IMR-90 (cell line): Measurements from ENCODE around the gene GOLGA3. TPM values are rescaled to one million over a fixed set of nuclear protein-coding genes. Genes with fewer than 3 reads are reported as not detected.

Experiments
- ATAC-seq: fragments of 200-7000 bp; cut with Tn5 transposase; 2 replicates; pipeline ENCODE4 v1.9.1; 2020; ENCODE audit warnings: low read depth, mild to moderate bottlenecking, moderate library complexity
- BruUV-seq: library from RNA; stranded (reverse); fragments of 400-500 nt; replicated peaks from 2 replicates; lab custom pipeline; 2021; lab: Mats Ljungman, UMichigan
- CTCF ChIA-PET: fragments of 300-600 bp; formaldehyde crosslinking; extraction: SDS; loops from one replicate; lab custom pipeline; 2021; ENCODE audit warnings: antibody characterized with exemption; lab: Yijun Ruan, JAX
- POLR2A ChIA-PET: fragments of 300-600 bp; sonication (Branson Sonifier 250); formaldehyde crosslinking; loops from one replicate; lab custom pipeline; 2022; ENCODE audit warnings: antibody characterized with exemption; ENCODE audit not compliant: unreplicated experiment; lab: Charles Lee
- DNase-seq: peaks from one replicate; pipeline ENCODE4 v3.0.0; 2013
- H2AFZ ChIP-seq: replicated peaks from 2 replicates; pipeline ENCODE3; 2013; ENCODE audit warnings: low read length, mild to moderate bottlenecking; ENCODE audit not compliant: poor library complexity
- H2AK5ac ChIP-seq: 2 replicates; pipeline ENCODE4 v1.6.1; 2013; ENCODE audit warnings: low read depth, low read length, inconsistent platforms
- H2AK9ac ChIP-seq: replicated peaks from 2 replicates; pipeline ENCODE3; 2013; ENCODE audit warnings: mild to moderate bottlenecking, low read depth, low read length, moderate library complexity; ENCODE audit not compliant: poor library complexity
- H2BK120ac ChIP-seq: 2 replicates; pipeline ENCODE4 v1.6.1; 2013; ENCODE audit warnings: low read depth, low read length, inconsistent platforms
- H2BK15ac ChIP-seq: 3 replicates; pipeline ENCODE4 v1.6.1; 2013; ENCODE audit warnings: low read depth, low read length, inconsistent platforms
- H2BK20ac ChIP-seq: 2 replicates; pipeline ENCODE4 v1.6.1; 2013; ENCODE audit warnings: low read depth, mild to moderate bottlenecking, inconsistent platforms, low read length, moderate library complexity
- H2BK5ac ChIP-seq: 2 replicates; pipeline ENCODE4 v1.6.1; 2013; ENCODE audit warnings: mild to moderate bottlenecking, low read depth, low read length, inconsistent platforms; ENCODE audit not compliant: poor library complexity, severe bottlenecking
- H3K14ac ChIP-seq: replicated peaks from 2 replicates; pipeline ENCODE4 v1.6.1; 2013; ENCODE audit warnings: low read depth, low read length, inconsistent platforms
- H3K18ac ChIP-seq: 2 replicates; pipeline ENCODE4 v1.6.1; 2013; ENCODE audit warnings: low read depth, low read length, control low read depth
- H3K23ac ChIP-seq: 2 replicates; pipeline ENCODE4 v1.6.1; 2013; ENCODE audit warnings: low read depth, low read length, inconsistent platforms
- H3K27ac ChIP-seq: 2 replicates; pipeline ENCODE4 v1.5.1; 2013; ENCODE audit warnings: mild to moderate bottlenecking, control low read depth, low read length; ENCODE audit not compliant: insufficient read depth
- H3K27me3 ChIP-seq: 2 replicates; pipeline ENCODE4 v1.6.1; 2013; ENCODE audit warnings: low read length; ENCODE audit not compliant: control insufficient read depth, insufficient read depth
- H3K36me3 ChIP-seq: 2 replicates; pipeline ENCODE4 v1.6.1; 2013; ENCODE audit warnings: low read length, mixed read lengths; ENCODE audit not compliant: control insufficient read depth, insufficient read depth
- H3K4ac ChIP-seq: 2 replicates; pipeline ENCODE4 v1.6.1; 2013; ENCODE audit warnings: low read depth, low read length, inconsistent platforms
- H3K4me1 ChIP-seq: 2 replicates; pipeline ENCODE4 v1.6.1; 2013; ENCODE audit warnings: low read length, mixed read lengths; ENCODE audit not compliant: control insufficient read depth, insufficient read depth
- H3K4me2 ChIP-seq: 2 replicates; pipeline ENCODE4 v1.6.1; 2013; ENCODE audit warnings: low read depth, mild to moderate bottlenecking, control low read depth, low read length, moderate library complexity
- H3K4me3 ChIP-seq: 2 replicates; pipeline ENCODE4 v1.5.1; 2013; ENCODE audit warnings: low read depth, mild to moderate bottlenecking, control low read depth, low read length, moderate library complexity; ENCODE audit not compliant: insufficient read depth
- H3K56ac ChIP-seq: 2 replicates; pipeline ENCODE4 v1.6.1; 2013; ENCODE audit warnings: low read length, inconsistent platforms; ENCODE audit not compliant: insufficient read depth; ENCODE audit errors: extremely low read depth
- H3K79me1 ChIP-seq, 2 experiments: 2 replicates each; pipeline ENCODE4 v1.6.1; 2013; ENCODE audit warnings: low read length in 2 of 2, inconsistent platforms in 1 of 2, low read depth in 1 of 2
- H3K9ac ChIP-seq: 2 replicates; pipeline ENCODE4 v1.6.1; 2013; ENCODE audit warnings: low read depth, low read length, control low read depth
- H3K9me1 ChIP-seq: 2 replicates; pipeline ENCODE4 v1.6.1; 2013; ENCODE audit warnings: low read length, inconsistent platforms; ENCODE audit not compliant: insufficient read depth
- H3K9me3 ChIP-seq: 2 replicates; pipeline ENCODE4 v1.6.1; 2013; ENCODE audit warnings: low read length; ENCODE audit not compliant: control insufficient read depth, insufficient read depth
- H4K20me1 ChIP-seq: 2 replicates; pipeline ENCODE4 v1.6.1; 2013; ENCODE audit warnings: low read length, inconsistent platforms; ENCODE audit not compliant: insufficient read depth
- H4K5ac ChIP-seq: 2 replicates; pipeline ENCODE4 v1.6.1; 2013; ENCODE audit warnings: mild to moderate bottlenecking, low read depth, low read length, control low read depth
- H4K8ac ChIP-seq, 2 experiments: 2 replicates each; pipeline ENCODE4 v1.6.1; 2013; ENCODE audit warnings: low read depth in 2 of 2, low read length in 2 of 2, control low read depth in 1 of 2, inconsistent platforms in 1 of 2
- H4K91ac ChIP-seq: 2 replicates; pipeline ENCODE4 v1.6.1; 2013; ENCODE audit warnings: low read depth, low read length, inconsistent platforms; ENCODE audit not compliant: insufficient read depth
- BHLHE40 ChIP-seq: fragments of 150-350 bp; IDR thresholded peaks from 2 replicates; pipeline ENCODE4 v1.6.1; 2016; ENCODE audit warnings: mild to moderate bottlenecking, low read depth, low read length
- CEBPB ChIP-seq: IDR thresholded peaks from 2 replicates; pipeline ENCODE4 v1.6.1; 2012; ENCODE audit warnings: low read depth, low read length, improper control_type of control experiment
- CHD1 ChIP-seq: IDR thresholded peaks from 2 replicates; pipeline ENCODE4 v1.6.1; 2012; ENCODE audit warnings: low read depth, low read length, improper control_type of control experiment
- CTCF ChIP-seq: conservative IDR thresholded peaks from 2 replicates; pipeline ENCODE4 v1.5.1; 2012; ENCODE audit warnings: mild to moderate bottlenecking, low read depth, low read length, improper control_type of control experiment
- ELK1 ChIP-seq: fragments of 150-350 bp; IDR thresholded peaks from 2 replicates; pipeline ENCODE4 v1.6.1; 2016; ENCODE audit warnings: low read depth, mild to moderate bottlenecking, low read length, moderate library complexity, borderline replicate concordance
- FOS ChIP-seq: fragments of 150-350 bp; IDR thresholded peaks from 2 replicates; pipeline ENCODE4 v1.6.1; 2016; ENCODE audit warnings: low read depth, low read length
- MAFK ChIP-seq: IDR thresholded peaks from 2 replicates; pipeline ENCODE4 v1.6.1; 2012; ENCODE audit warnings: low read depth, low read length, improper control_type of control experiment
- MAZ ChIP-seq: IDR thresholded peaks from 2 replicates; pipeline ENCODE4 v1.6.1; 2012; ENCODE audit warnings: low read depth, mild to moderate bottlenecking, low read length, improper control_type of control experiment, moderate library complexity, borderline replicate concordance
- MXI1 ChIP-seq: IDR thresholded peaks from 2 replicates; pipeline ENCODE4 v1.6.1; 2012; ENCODE audit warnings: low read depth, mild to moderate bottlenecking, low read length, moderate library complexity, borderline replicate concordance
- NFE2L2 ChIP-seq: fragments of 150-350 bp; IDR thresholded peaks from 2 replicates; pipeline ENCODE4 v1.6.1; 2016; ENCODE audit warnings: low read depth, mild to moderate bottlenecking, low read length
- POLR2A ChIP-seq: IDR thresholded peaks from 2 replicates; pipeline ENCODE4 v1.6.1; 2012; ENCODE audit warnings: mild to moderate bottlenecking, low read depth, low read length
- RAD21 ChIP-seq: IDR thresholded peaks from 2 replicates; pipeline ENCODE4 v1.6.1; 2012; ENCODE audit warnings: low read length, improper control_type of control experiment
- RCOR1 ChIP-seq: IDR thresholded peaks from 2 replicates; pipeline ENCODE4 v1.6.1; 2012; ENCODE audit warnings: mild to moderate bottlenecking, low read length, improper control_type of control experiment; ENCODE audit not compliant: insufficient replicate concordance
- RFX5 ChIP-seq: IDR thresholded peaks from 2 replicates; pipeline ENCODE4 v1.8.0; 2012; ENCODE audit warnings: low read depth, mild to moderate bottlenecking, low read length, moderate library complexity
- SMC3 ChIP-seq: fragments of 150-350 bp; IDR thresholded peaks from 2 replicates; pipeline ENCODE4 v1.6.1; 2016; ENCODE audit warnings: low read depth, mild to moderate bottlenecking, antibody characterized with exemption, low read length, moderate library complexity
- USF2 ChIP-seq: fragments of 150-350 bp; IDR thresholded peaks from 2 replicates; pipeline ENCODE4 v1.6.1; 2017; ENCODE audit warnings: mild to moderate bottlenecking, antibody characterized with exemption, low read length, low read depth
- WGBS, 2 experiments: methylation state at CpG; one replicate each; pipeline versions ENCODE4 v1.1.5 to v1.1.7; 2013; ENCODE audit warnings: missing lambda C conversion rate in 2 of 2; ENCODE audit not compliant: insufficient read length in 1 of 2; ENCODE audit errors: extremely low coverage in 2 of 2; 5-methylcytosine and 5-hydroxymethylcytosine counted together
- dilution Hi-C: fragments of 300-500 bp; cut with HindIII; formaldehyde crosslinking; loops from one replicate; pipeline ENCODE4 v1.14.3; 2018; ENCODE audit warnings: low sequenced_read_pairs; ENCODE audit not compliant: unreplicated experiment
- in situ Hi-C: fragments of 300-500 bp; cut with MboI; formaldehyde crosslinking; loops from 3 replicates; pipeline ENCODE4 v1.14.3; 2019; ENCODE audit warnings: low sequenced_read_pairs, inconsistent platforms, mixed read lengths
- intact Hi-C: fragments of 100-400 bp; cut with micrococcal nuclease; formaldehyde crosslinking; loops from 2 replicates; pipeline ENCODE4 v1.10.0; 2022
- polyA plus RNA-seq, 3 experiments: library from polyadenylated mRNA; depleted of rRNA; stranded (reverse); fragments of >200 nt; gene quantifications; 2 replicates each; pipeline ENCODE4 v1.2.3, GENCODE V29; 2012; ENCODE audit warnings: low replicate concordance in 1 of 3
- total RNA-seq: library from RNA; depleted of rRNA; stranded (reverse); fragments of >200 nt; gene quantifications from 2 replicates; pipeline ENCODE4 v1.2.3, GENCODE V29; 2012

GOLGA3 gene
- total and polyA plus RNA-seq, 2 of the 4 experiments (the other 2 are of a cell fraction) = 39.6 to 99.8 TPM

- peaks cover 5% of the 10 kb centered on the region for H3K9me1 ChIP-seq
- in situ Hi-C loops = no loop called here
- H3K79me1 ChIP-seq = peaks cover 9 to 42% of the 10 kb centered on the region in 2 experiments; a peak in 3 of 4 replicates
- ChIA-PET POLR2A (no interaction called here), CTCF (no interaction called here)
- TF ChIP-seq CEBPB (no peak), SMC3 (no peak), CHD1 (no peak), POLR2A (no peak), CTCF (no peak), USF2 (no peak), NFE2L2 (no peak), RAD21 (no peak), MAFK (no peak), MXI1 (no peak), ELK1 (no peak), RFX5 (no peak), MAZ (no peak), RCOR1 (no peak), FOS (no peak), BHLHE40 (no peak)
- no peak overlapping the region for H4K91ac ChIP-seq
- H3K56ac ChIP-seq = no peak overlapping the region
- ATAC-seq (peak; percentile 9; the same call in 1 of the 2 replicates), DNase-seq (no peak)
- no peak overlapping the region for H4K8ac ChIP-seq
- H3K4me2 ChIP-seq = no peak overlapping the region
- H3K9me3 ChIP-seq = no peaks in the 10 kb centered on the region
- intact Hi-C loops = no loop called here
- no peaks in the 10 kb centered on the region for H3K27me3 ChIP-seq
- no peak overlapping the region for H2AK9ac ChIP-seq
- 95% methylated on average over 15 of the region's 29 CpGs; no CpG with 5 or more reads in 1 of the 2 experiments for WGBS, 2 experiments
- no peak overlapping the region for H2AFZ ChIP-seq
- H2BK120ac ChIP-seq = no peak overlapping the region
- no peak overlapping the region for H3K27ac ChIP-seq
- H3K4ac ChIP-seq = no peak overlapping the region
- H2BK15ac ChIP-seq = no peak overlapping the region
- H3K4me1 ChIP-seq = no peaks in the 10 kb centered on the region
- H3K18ac ChIP-seq = no peak overlapping the region
- H3K9ac ChIP-seq = no peak overlapping the region
- dilution Hi-C loops = no loop called here
- peaks cover 73% of the 10 kb centered on the region for H3K36me3 ChIP-seq
- H2BK20ac ChIP-seq = no peak overlapping the region
- no peak overlapping the region for H2BK5ac ChIP-seq
- no peak overlapping the region for H3K14ac ChIP-seq
- H3K4me3 ChIP-seq = no peak overlapping the region
- H2AK5ac ChIP-seq = no peak overlapping the region
- peaks cover 63% of the 10 kb centered on the region for H4K20me1 ChIP-seq
- H3K23ac ChIP-seq = no peak overlapping the region
- no TSS peak for BruUV-seq
- H4K5ac ChIP-seq = no peak overlapping the region
Measured at GRCh38 chr12:132788375-132789098, 40.1 kb downstream of the GOLGA3 start.
